ENCODE data around the gene LRRK1. TPM values are rescaled to one million over a fixed set of nuclear protein-coding genes. Genes with fewer than 3 reads are reported as not detected.

The LRRK1 gene
- total and polyA plus RNA-seq, 2 of the 4 experiments (the other 2 are of a cell fraction): 3.0 to 5.8 TPM

DNA sequence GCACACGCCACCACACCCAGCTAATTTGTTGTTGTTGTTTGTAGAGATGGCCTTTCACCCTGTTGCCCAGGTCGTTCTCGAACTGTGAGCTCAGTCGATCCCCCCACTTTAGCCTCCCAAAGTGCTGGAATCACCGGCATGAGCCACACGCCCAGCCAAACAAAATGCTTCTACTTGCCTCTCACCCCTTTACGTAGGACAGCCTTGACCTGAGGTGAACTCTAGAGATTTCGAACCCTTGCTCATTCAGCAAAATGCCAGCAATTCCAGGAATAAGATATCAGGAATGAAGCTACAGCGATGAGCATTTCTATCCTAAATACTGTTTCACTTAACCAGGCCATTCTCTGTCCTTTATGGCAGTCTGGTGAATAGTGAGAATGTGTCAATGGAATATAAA is 135.0 kb downstream of the LRRK1 start:
- no peak overlapping the region for H3K4me3 ChIP-seq (ENCODE audit: insufficient read depth, low read depth, low read length)
- WGBS, 2 experiments (ENCODE audit: extremely low coverage in 2 of 2, insufficient read length in 1 of 2): 90% methylated on average over 3 of the region's 9 CpGs; no CpG with 5 or more reads in 1 of the 2 experiments
- H2AK5ac ChIP-seq (ENCODE audit: low read depth, low read length): no peak overlapping the region
- intact Hi-C loops (cut with micrococcal nuclease): no loop called here
- ATAC-seq (ENCODE audit: low read depth) (no peak), DNase-seq (no peak)
- TF ChIP-seq NFE2L2 (IDR thresholded peaks at IDR 0.05; ENCODE audit: low read depth, low read length): no peak
- TF ChIP-seq MXI1 (IDR thresholded peaks at IDR 0.05; ENCODE audit: borderline replicate concordance, low read depth, low read length): no peak
- TF ChIP-seq MAFK (IDR thresholded peaks at IDR 0.05; ENCODE audit: low read depth, low read length): no peak
- no peak for TF ChIP-seq MAZ (IDR thresholded peaks at IDR 0.05; ENCODE audit: borderline replicate concordance, low read depth, low read length)
- TF ChIP-seq FOS (IDR thresholded peaks at IDR 0.05; ENCODE audit: low read depth, low read length): no peak
- TF ChIP-seq POLR2A (IDR thresholded peaks at IDR 0.05; ENCODE audit: low read depth, low read length): no peak
- TF ChIP-seq, protein P1, sequence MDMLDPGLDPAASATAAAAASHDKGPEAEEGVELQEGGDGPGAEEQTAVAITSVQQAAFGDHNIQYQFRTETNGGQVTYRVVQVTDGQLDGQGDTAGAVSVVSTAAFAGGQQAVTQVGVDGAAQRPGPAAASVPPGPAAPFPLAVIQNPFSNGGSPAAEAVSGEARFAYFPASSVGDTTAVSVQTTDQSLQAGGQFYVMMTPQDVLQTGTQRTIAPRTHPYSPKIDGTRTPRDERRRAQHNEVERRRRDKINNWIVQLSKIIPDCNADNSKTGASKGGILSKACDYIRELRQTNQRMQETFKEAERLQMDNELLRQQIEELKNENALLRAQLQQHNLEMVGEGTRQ (IDR thresholded peaks at IDR 0.05; ENCODE audit: low read depth, low read length): no peak
- TF ChIP-seq CEBPB (IDR thresholded peaks at IDR 0.05; ENCODE audit: low read depth, low read length): no peak
- H3K4me1 ChIP-seq (ENCODE audit: control insufficient read depth, insufficient read depth, low read length): no peaks in the 10 kb centered on the region
- H3K9ac ChIP-seq (ENCODE audit: low read depth, low read length): no peak overlapping the region
- no peak overlapping the region for H3K4me2 ChIP-seq (ENCODE audit: low read depth, low read length)
- dilution Hi-C loops (cut with HindIII; ENCODE audit: low sequenced_read_pairs, unreplicated experiment): no loop called here
- BruUV-seq (replicated peaks): no TSS peak
- H4K8ac ChIP-seq (ENCODE audit: low read depth in 2 of 2, low read length in 2 of 2): no peak overlapping the region
- no peak overlapping the region for H3K23ac ChIP-seq (ENCODE audit: low read depth, low read length)
- no peak overlapping the region for H2BK15ac ChIP-seq (ENCODE audit: low read depth, low read length)
- H3K4ac ChIP-seq (ENCODE audit: low read depth, low read length): no peak overlapping the region
- H3K9me1 ChIP-seq (ENCODE audit: insufficient read depth, low read length): 0 out of 2 replicates have a peak, but pooled peaks cover 3% of the 10 kb centered on the region
- no peak overlapping the region for H2AK9ac ChIP-seq (replicated peaks; ENCODE audit: low read depth, low read length, poor library complexity)
- no peaks in the 10 kb centered on the region for H3K9me3 ChIP-seq (ENCODE audit: control insufficient read depth, insufficient read depth, low read length)
- no peak overlapping the region for H3K14ac ChIP-seq (replicated peaks; ENCODE audit: low read depth, low read length)
- POLR2A ChIA-PET (ENCODE audit: unreplicated experiment): no interaction called here
- no peak overlapping the region for H3K18ac ChIP-seq (ENCODE audit: low read depth, low read length)
- in situ Hi-C loops (cut with MboI; ENCODE audit: low sequenced_read_pairs): no loop called here
- H4K5ac ChIP-seq (ENCODE audit: low read depth, low read length): no peak overlapping the region
- no peaks in the 10 kb centered on the region for H3K27me3 ChIP-seq (ENCODE audit: control insufficient read depth, insufficient read depth, low read length)
- H3K56ac ChIP-seq (ENCODE audit: extremely low read depth, insufficient read depth, low read length): no peak overlapping the region
- no peak overlapping the region for H2BK5ac ChIP-seq (ENCODE audit: low read depth, low read length, poor library complexity, severe bottlenecking)
- no peak overlapping the region for H3K27ac ChIP-seq (ENCODE audit: insufficient read depth, low read length)
- CTCF ChIA-PET: no interaction called here
- no peak overlapping the region for H2BK120ac ChIP-seq (ENCODE audit: low read depth, low read length)
- no peaks in the 10 kb centered on the region for H3K79me1 ChIP-seq (ENCODE audit: low read depth in 1 of 2, low read length in 2 of 2)
- H4K91ac ChIP-seq (ENCODE audit: insufficient read depth, low read depth, low read length): no peak overlapping the region
- no peak overlapping the region for H2AFZ ChIP-seq (replicated peaks; ENCODE audit: low read length, poor library complexity)
- H4K20me1 ChIP-seq (ENCODE audit: insufficient read depth, low read length): no peaks in the 10 kb centered on the region
- no peak overlapping the region for H2BK20ac ChIP-seq (ENCODE audit: low read depth, low read length)
- peaks cover 43% of the 10 kb centered on the region for H3K36me3 ChIP-seq (ENCODE audit: control insufficient read depth, insufficient read depth, low read length)
